ENCODE data around the gene POLR3C. TPM values are rescaled to one million over a fixed set of nuclear protein-coding genes. Genes with fewer than 3 reads are reported as not detected.

POLR3C gene
- polyA plus RNA-seq, 1 donor (not counting 4 experiments of a cell fraction or from before 2014, with no cell fraction given), result 33.9 TPM

DNA sequence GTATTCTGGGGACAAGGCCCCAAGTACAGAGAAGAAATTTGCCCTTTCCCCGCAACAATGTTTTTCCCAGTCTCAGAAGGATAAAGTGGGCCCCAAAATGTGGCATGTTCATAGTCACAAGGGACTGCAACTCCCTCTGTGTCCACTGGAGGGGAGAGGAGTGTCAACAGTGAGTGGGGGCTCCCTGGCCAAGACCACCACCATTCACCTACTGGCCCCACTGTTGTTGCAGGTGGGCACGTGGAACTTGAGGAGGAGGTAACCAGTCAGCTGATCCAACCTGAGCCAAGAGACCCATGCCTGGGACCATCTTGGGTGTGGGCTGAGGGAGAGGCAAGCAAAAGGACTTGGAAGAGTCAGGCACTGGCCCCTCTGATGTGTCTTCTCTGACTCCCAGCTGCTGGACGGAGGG lies 22.2 kb downstream of the POLR3C start:
- Histone ChIP-seq H3K9me3 (ENCODE audit: control insufficient read depth, low read depth, low read length) (no peaks in the 10 kb centered on the region), H3K4me3 (ENCODE audit: control insufficient read depth in 2 of 3, extremely low read depth in 1 of 3, insufficient read depth in 2 of 3, low read depth in 1 of 3, low read length in 3 of 3) (peak overlapping the region in 2 of 3 experiments; percentile 47 to 80), H3K9ac (ENCODE audit: control insufficient read depth, extremely low read depth, insufficient read depth, low read length) (peak overlapping the region; percentile 67), H3K4me1 (ENCODE audit: control insufficient read depth, extremely low read depth, insufficient read depth, low read length) (peaks cover 11% of the 10 kb centered on the region), H3K27ac (ENCODE audit: control insufficient read depth, insufficient read depth, low read length) (no peak overlapping the region), H3K9me1 (ENCODE audit: control insufficient read depth, extremely low read depth, insufficient read depth, low read length) (no peaks in the 10 kb centered on the region), H3K36me3 (ENCODE audit: control insufficient read depth in 2 of 2, extremely low read depth in 1 of 2, insufficient read depth in 2 of 2, low read length in 2 of 2) (peaks cover 21 to 24% of the 10 kb centered on the region in 2 experiments), H4K20me1 (ENCODE audit: control insufficient read depth, extremely low read depth, insufficient read depth, low read length) (no peaks in the 10 kb centered on the region), H3K4me2 (ENCODE audit: control insufficient read depth, extremely low read depth, insufficient read depth, low read depth, low read length) (peak overlapping the region; percentile 93), H3K79me2 (ENCODE audit: control insufficient read depth, insufficient read depth, low read length) (no peaks in the 10 kb centered on the region), H2AFZ (ENCODE audit: control insufficient read depth, low read length) (peak overlapping the region; percentile 89), H3K27me3 (ENCODE audit: control insufficient read depth, extremely low read depth, insufficient read depth, low read length) (no peaks in the 10 kb centered on the region)
- dilution Hi-C loops (cut with MboI; ENCODE audit: extremely low pct_ligation_motif_present, low sequenced_read_pairs), result no loop called here
- TF ChIP-seq, protein P1, sequence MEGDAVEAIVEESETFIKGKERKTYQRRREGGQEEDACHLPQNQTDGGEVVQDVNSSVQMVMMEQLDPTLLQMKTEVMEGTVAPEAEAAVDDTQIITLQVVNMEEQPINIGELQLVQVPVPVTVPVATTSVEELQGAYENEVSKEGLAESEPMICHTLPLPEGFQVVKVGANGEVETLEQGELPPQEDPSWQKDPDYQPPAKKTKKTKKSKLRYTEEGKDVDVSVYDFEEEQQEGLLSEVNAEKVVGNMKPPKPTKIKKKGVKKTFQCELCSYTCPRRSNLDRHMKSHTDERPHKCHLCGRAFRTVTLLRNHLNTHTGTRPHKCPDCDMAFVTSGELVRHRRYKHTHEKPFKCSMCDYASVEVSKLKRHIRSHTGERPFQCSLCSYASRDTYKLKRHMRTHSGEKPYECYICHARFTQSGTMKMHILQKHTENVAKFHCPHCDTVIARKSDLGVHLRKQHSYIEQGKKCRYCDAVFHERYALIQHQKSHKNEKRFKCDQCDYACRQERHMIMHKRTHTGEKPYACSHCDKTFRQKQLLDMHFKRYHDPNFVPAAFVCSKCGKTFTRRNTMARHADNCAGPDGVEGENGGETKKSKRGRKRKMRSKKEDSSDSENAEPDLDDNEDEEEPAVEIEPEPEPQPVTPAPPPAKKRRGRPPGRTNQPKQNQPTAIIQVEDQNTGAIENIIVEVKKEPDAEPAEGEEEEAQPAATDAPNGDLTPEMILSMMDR (optimal IDR thresholded peaks at IDR 0.05 in 1 of 3, IDR thresholded peaks at IDR 0.05 in 1 of 3, conservative IDR thresholded peaks at IDR 0.05 in 1 of 3; ENCODE audit: extremely low read depth in 1 of 3, insufficient read depth in 2 of 3, low read length in 3 of 3), result peak; percentile 74 to 80 (median 79)
- TF ChIP-seq EZH2 (IDR thresholded peaks at IDR 0.05; ENCODE audit: low read length), result no peak
- no peak for FAIRE-seq
- DNase-seq (ENCODE audit: low read depth, low spot score), result no peak

DNA sequence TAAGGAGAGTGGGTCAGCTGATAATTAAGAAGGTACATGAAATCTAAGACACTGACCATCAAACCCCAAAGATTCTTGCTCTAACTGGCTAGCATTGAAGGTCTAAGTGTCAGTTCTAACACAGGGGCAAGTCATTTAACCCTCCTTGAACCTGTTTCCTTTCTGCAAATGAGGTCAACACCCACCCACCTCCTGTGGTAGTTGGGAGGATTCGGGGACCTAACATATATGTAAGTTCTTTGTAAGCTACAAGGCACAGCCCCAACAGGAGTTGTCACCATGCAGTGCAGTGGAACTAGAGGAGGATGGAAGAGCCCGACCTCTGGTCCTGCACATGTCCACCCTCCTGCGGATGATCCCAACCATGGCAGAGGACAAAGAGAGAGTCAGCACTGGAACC lies 23.8 kb downstream of the POLR3C start:
- Histone ChIP-seq H3K9ac (ENCODE audit: control insufficient read depth, extremely low read depth, insufficient read depth, low read length) (no peak overlapping the region), H3K9me3 (ENCODE audit: control insufficient read depth, low read depth, low read length) (no peaks in the 10 kb centered on the region), H3K79me2 (ENCODE audit: control insufficient read depth, insufficient read depth, low read length) (no peaks in the 10 kb centered on the region), H3K27ac (ENCODE audit: control insufficient read depth, insufficient read depth, low read length) (no peak overlapping the region), H3K4me1 (ENCODE audit: control insufficient read depth, extremely low read depth, insufficient read depth, low read length) (peaks cover 11% of the 10 kb centered on the region), H3K4me3 (ENCODE audit: control insufficient read depth in 2 of 3, extremely low read depth in 1 of 3, insufficient read depth in 2 of 3, low read depth in 1 of 3, low read length in 3 of 3) (no peak overlapping the region), H3K9me1 (ENCODE audit: control insufficient read depth, extremely low read depth, insufficient read depth, low read length) (no peaks in the 10 kb centered on the region), H3K27me3 (ENCODE audit: control insufficient read depth, extremely low read depth, insufficient read depth, low read length) (no peaks in the 10 kb centered on the region), H3K36me3 (ENCODE audit: control insufficient read depth in 2 of 2, extremely low read depth in 1 of 2, insufficient read depth in 2 of 2, low read length in 2 of 2) (peaks cover 17 to 20% of the 10 kb centered on the region in 2 experiments), H4K20me1 (ENCODE audit: control insufficient read depth, extremely low read depth, insufficient read depth, low read length) (no peaks in the 10 kb centered on the region), H2AFZ (ENCODE audit: control insufficient read depth, low read length) (no peak overlapping the region), H3K4me2 (ENCODE audit: control insufficient read depth, extremely low read depth, insufficient read depth, low read depth, low read length) (no peak overlapping the region)
- TF ChIP-seq, protein P1 (optimal IDR thresholded peaks at IDR 0.05 in 1 of 3, IDR thresholded peaks at IDR 0.05 in 1 of 3, conservative IDR thresholded peaks at IDR 0.05 in 1 of 3; ENCODE audit: extremely low read depth in 1 of 3, insufficient read depth in 2 of 3, low read length in 3 of 3), result no peak
- TF ChIP-seq EZH2 (IDR thresholded peaks at IDR 0.05; ENCODE audit: low read length), result no peak
- no peak for DNase-seq (ENCODE audit: low read depth, low spot score)
- no peak for FAIRE-seq
- dilution Hi-C loops (cut with MboI; ENCODE audit: extremely low pct_ligation_motif_present, low sequenced_read_pairs), result no loop called here

Data from keratinocyte (primary cell).